HepG2 (cell line): Measurements from ENCODE around the gene MRRF. TPM values are rescaled to one million over a fixed set of nuclear protein-coding genes. Genes with fewer than 3 reads are reported as not detected.

Source experiments
- ATAC-seq: fragments of 200-7000 bp; cut with Tn5 transposase; 3 replicates; pipeline ENCODE4 v1.9.1; 2020; ENCODE audit warnings: mild to moderate bottlenecking, moderate library complexity
- BruUV-seq: library from RNA; stranded (reverse); fragments of 400-500 nt; replicated peaks from 2 replicates; lab custom pipeline; 2021; lab: Mats Ljungman, UMichigan
- CTCF ChIA-PET: fragments of 300-600 bp; formaldehyde crosslinking; extraction: SDS; loops from one replicate; lab custom pipeline; 2021; ENCODE audit warnings: low total read pairs, inconsistent platforms, low intra/inter-chr PET ratio; lab: Yijun Ruan, JAX
- POLR2A ChIA-PET: fragments of 350-600 bp; sonication (Branson Sonifier 250); formaldehyde crosslinking; loops from one replicate; lab custom pipeline; 2020; ENCODE audit warnings: antibody characterized with exemption, inconsistent platforms; lab: Yijun Ruan, JAX
- DNase-seq: peaks from one replicate; pipeline ENCODE4 v3.0.0-alpha.2; 2015; ENCODE audit warnings: low spot score
- FAIRE-seq: peaks from 3 replicates; lab custom pipeline; 2011; peaks lifted over from hg19 to GRCh38; lab: Jason Lieb, UNC
- H2AFZ ChIP-seq: one replicate; pipeline ENCODE4 v1.6.1; 2011; ENCODE audit warnings: low read length, inconsistent platforms
- H3K27ac ChIP-seq: fragments of 300-600 bp; 3 replicates; pipeline ENCODE4 v1.8.0; 2011; ENCODE audit warnings: mixed run types, mild to moderate bottlenecking, mixed read lengths, low read length, inconsistent platforms; ENCODE audit not compliant: insufficient read depth; ENCODE audit errors: extremely low read length
- H3K27me3 ChIP-seq, 2 experiments: fragments of 200-600 bp in 1 of 2; 2 replicates in 1 of 2; 3 replicates in 1 of 2; pipeline versions ENCODE4 v1.6.0 to v1.8.0; 2011; ENCODE audit warnings: low read length in 2 of 2, mild to moderate bottlenecking in 2 of 2, moderate library complexity in 2 of 2, inconsistent platforms in 1 of 2; ENCODE audit not compliant: insufficient read depth in 2 of 2, control insufficient read depth in 1 of 2
- H3K36me3 ChIP-seq, 2 experiments: fragments of 200-600 bp in 1 of 2; replicated peaks in 1 of 2; 2 replicates in 1 of 2; 3 replicates in 1 of 2; pipeline versions ENCODE4 v1.5.1 to v1.8.0; 2011; ENCODE audit warnings: low read length in 2 of 2, inconsistent platforms in 1 of 2; ENCODE audit not compliant: insufficient read depth in 2 of 2, control insufficient read depth in 1 of 2
- H3K4me1 ChIP-seq: 2 replicates; pipeline ENCODE4 v1.5.1; 2012; ENCODE audit warnings: low read length, inconsistent platforms; ENCODE audit not compliant: insufficient read depth
- H3K4me2 ChIP-seq: 2 replicates; pipeline ENCODE4 v1.6.0; 2011; ENCODE audit warnings: low read depth, low read length, inconsistent platforms
- H3K4me3 ChIP-seq, 3 experiments: fragments of 200-600 bp in 1 of 3; sonication (generic), shearing (Covaris generic) in 1 of 3; replicated peaks in 1 of 3; 2 replicates each; pipeline ENCODE4 v1.5.1; 2011 to 2016; ENCODE audit warnings: low read length in 3 of 3, inconsistent platforms in 2 of 3, low read depth in 2 of 3, mild to moderate bottlenecking in 2 of 3, control low read depth in 1 of 3, mixed read lengths in 1 of 3; ENCODE audit not compliant: insufficient read depth in 1 of 3
- H3K79me2 ChIP-seq: one replicate; pipeline ENCODE4 v1.6.1; 2011; ENCODE audit warnings: low read length, inconsistent platforms; ENCODE audit not compliant: insufficient read depth
- H3K9ac ChIP-seq: 2 replicates; pipeline ENCODE4 v1.6.0; 2011; ENCODE audit warnings: mild to moderate bottlenecking, low read depth, low read length, inconsistent platforms; ENCODE audit not compliant: insufficient read depth
- H3K9me3 ChIP-seq: 2 replicates; pipeline ENCODE4 v1.5.1; 2012; ENCODE audit warnings: mild to moderate bottlenecking, low read length
- H4K20me1 ChIP-seq: 2 replicates; pipeline ENCODE4 v1.6.0; 2011; ENCODE audit warnings: inconsistent platforms, mild to moderate bottlenecking, low read length, moderate library complexity; ENCODE audit not compliant: insufficient read depth
- FOXA1 ChIP-seq, 2 experiments: fragments of 450-650 bp in 1 of 2; sonication (generic) in 1 of 2; formaldehyde crosslinking in 1 of 2; IDR thresholded peaks; 2 replicates each; pipeline versions ENCODE4 v1.4.0 to v1.6.1; 2016 to 2020; ENCODE audit warnings: missing genetic modification reagents in 1 of 2
- GABPA ChIP-seq, 2 experiments: IDR thresholded peaks; 2 replicates each; pipeline ENCODE4 v1.6.1; 2011 to 2016; ENCODE audit warnings: low read depth in 2 of 2, low read length in 1 of 2, missing biosample characterization in 1 of 2, missing genetic modification characterization in 1 of 2
- HDAC2 ChIP-seq: sonication (generic); formaldehyde crosslinking; IDR thresholded peaks from 2 replicates; pipeline ENCODE4 v1.4.0; 2020; ENCODE audit warnings: missing genetic modification reagents
- ISL2 ChIP-seq: sonication (generic); formaldehyde crosslinking; IDR thresholded peaks from 2 replicates; pipeline ENCODE4 v1.5.0; 2020; ENCODE audit warnings: missing genetic modification reagents
- KAT2B ChIP-seq: fragments of 150-350 bp; IDR thresholded peaks from 2 replicates; pipeline ENCODE4 v1.6.1; 2014; ENCODE audit warnings: low read depth, low read length, borderline replicate concordance
- MLX ChIP-seq: IDR thresholded peaks from 2 replicates; pipeline ENCODE4 v1.6.1; 2016
- MYC ChIP-seq: sonication (generic); formaldehyde crosslinking; IDR thresholded peaks from 2 replicates; pipeline ENCODE4 v1.9.0; 2021; ENCODE audit warnings: missing genetic modification reagents, borderline replicate concordance
- PHF20 ChIP-seq: sonication (generic); formaldehyde crosslinking; IDR thresholded peaks from 2 replicates; pipeline ENCODE4 v1.5.0; 2020; ENCODE audit warnings: mild to moderate bottlenecking, missing genetic modification reagents
- RAD51 ChIP-seq: fragments of 450-650 bp; IDR thresholded peaks from 2 replicates; pipeline ENCODE4 v1.6.1; 2016; ENCODE audit warnings: borderline replicate concordance
- SNAI1 ChIP-seq: sonication (generic); formaldehyde crosslinking; IDR thresholded peaks from 2 replicates; pipeline ENCODE4 v1.5.0; 2020; ENCODE audit warnings: mild to moderate bottlenecking, missing genetic modification reagents, borderline replicate concordance
- TCF7L2 ChIP-seq: IDR thresholded peaks from 2 replicates; pipeline ENCODE4 v1.6.1; 2011; ENCODE audit warnings: mild to moderate bottlenecking, low read depth, low read length, moderate library complexity
- ZNF234 ChIP-seq: sonication (generic); formaldehyde crosslinking; conservative IDR thresholded peaks from 2 replicates; pipeline ENCODE4 v1.5.1; 2020; ENCODE audit warnings: mild to moderate bottlenecking, missing genetic modification reagents
- ZNF652 ChIP-seq: IDR thresholded peaks from 2 replicates; pipeline ENCODE4 v1.6.1; 2016; ENCODE audit warnings: low read depth, borderline replicate concordance
- ZNF691 ChIP-seq: sonication (generic); formaldehyde crosslinking; IDR thresholded peaks from 2 replicates; pipeline ENCODE4 v1.4.0; 2020; ENCODE audit warnings: missing genetic modification reagents, low read depth, mild to moderate bottlenecking, borderline replicate concordance
- ZSCAN21 ChIP-seq: sonication (generic); formaldehyde crosslinking; IDR thresholded peaks from 2 replicates; pipeline ENCODE4 v1.8.0; 2022; ENCODE audit warnings: mild to moderate bottlenecking, missing genetic modification reagents, moderate library complexity, borderline replicate concordance
- WGBS: methylation state at CpG from one replicate; pipeline ENCODE4 v1.1.6; 2017; ENCODE audit warnings: low lambda C conversion rate; 5-methylcytosine and 5-hydroxymethylcytosine counted together
- in situ Hi-C: cut with HindIII; loops from 2 replicates; pipeline ENCODE4 v1.10.0; 2017; ENCODE audit warnings: low pct_unique_long_range_greater_than_20kb; ENCODE audit not compliant: extremely low pct_ligation_motif_present
- intact Hi-C: fragments of 100-400 bp; cut with micrococcal nuclease; formaldehyde crosslinking; loops from one replicate; pipeline ENCODE4 v1.10.0; 2022; ENCODE audit not compliant: unreplicated experiment
- polyA plus RNA-seq, 8 experiments: library from polyadenylated mRNA; depleted of rRNA in 3 of 8; stranded (reverse) in 7 of 8; unstranded in 1 of 8; fragments of >200 nt; fragmentation: Illumina TruSeq in 4 of 8; extraction: Trizol in 4 of 8; gene quantifications; 2 replicates each; pipeline versions ENCODE4 v1.2.1 to v1.2.3, GENCODE V29; 2011 to 2016; ENCODE audit warnings: low read depth in 4 of 8, missing spikeins in 1 of 8, mixed read lengths in 1 of 8; ENCODE audit not compliant: insufficient read depth in 1 of 8
- total RNA-seq, 5 experiments: library from RNA; depleted of rRNA; stranded (reverse); fragments of >200 nt; fragmentation: Illumina TruSeq; extraction: Trizol; gene quantifications; 2 replicates each; pipeline ENCODE4 v1.2.3, GENCODE V29; 2016; ENCODE audit warnings: low read depth in 1 of 5
- TF ChIP-seq, protein P1 (sequence below): IDR thresholded peaks from 2 replicates; pipeline ENCODE4 v1.6.1; 2016
- TF ChIP-seq, protein P2 (sequence below), 2 experiments: sonication (generic) in 1 of 2; formaldehyde crosslinking in 1 of 2; IDR thresholded peaks; 2 replicates each; pipeline versions ENCODE4 v1.5.1 to v1.6.1; 2011 to 2020; ENCODE audit warnings: borderline replicate concordance in 1 of 2, low read depth in 1 of 2, low read length in 1 of 2, mild to moderate bottlenecking in 1 of 2, missing genetic modification reagents in 1 of 2, moderate library complexity in 1 of 2

MRRF gene
- total and polyA plus RNA-seq, 2 of the 13 experiments (the other 11 are each of a cell fraction or from before 2014, with no cell fraction given): 37.3 to 44.3 TPM

- no peaks in the 10 kb centered on the region; a peak in 1 of 5 replicates for H3K27me3 ChIP-seq
- FAIRE-seq (peak; percentile 60), ATAC-seq (peak; percentile 77), DNase-seq (peak; percentile 79)
- H4K20me1 ChIP-seq: no peaks in the 10 kb centered on the region
- BruUV-seq: TSS peak; percentile 77
- peaks cover 44% of the 10 kb centered on the region for H3K4me1 ChIP-seq
- CTCF ChIA-PET: interaction anchor here (1.8 kb wide), 1 partner anchor 140 kb away, joined by 7 read pairs; no protein-coding TSS in a partner anchor
- H3K27ac ChIP-seq: peak overlapping the region; percentile 84
- H3K4me3 ChIP-seq: peak overlapping the region; percentile 69 to 83 (median 75)
- peak overlapping the region; percentile 83 for H3K9ac ChIP-seq
- POLR2A ChIA-PET: interaction anchor here (1.0 to 2.1 kb wide), 14 partner anchors 11 to 675 kb away, joined by 3 to 16 read pairs (median 4); partner anchors contain the start of genes RABGAP1 and ZBTB26
- H3K4me2 ChIP-seq: peak overlapping the region; percentile 91
- in situ Hi-C loops (no loop called here), intact Hi-C loops (loop anchor here (5.0 kb wide), 1 partner anchor 82 kb away; no protein-coding TSS in a partner anchor)
- WGBS: 5% methylated on average over 16 of the region's 17 CpGs
- 0 out of 5 replicates have a peak, but pooled peaks cover 0 to 1% of the 10 kb centered on the region in 2 experiments for H3K36me3 ChIP-seq
- H2AFZ ChIP-seq: peak overlapping the region; percentile 70
- no peaks in the 10 kb centered on the region for H3K9me3 ChIP-seq
- H3K79me2 ChIP-seq: peaks cover 46% of the 10 kb centered on the region
- peak; percentile 53; the same call in 1 of the 2 replicates for TF ChIP-seq PHF20 (CRISPR knock-in tag)
- no peak for TF ChIP-seq ISL2 (CRISPR knock-in tag)
- peak; percentile 46; the same call in 1 of the 2 replicates for TF ChIP-seq RAD51
- 0 out of 2 replicates have a peak, but pooled peaks have one; percentile 11 for TF ChIP-seq MLX (CRISPR knock-in tag)
- 0 out of 2 replicates have a peak, but pooled peaks have one; percentile 2 for TF ChIP-seq SNAI1 (CRISPR knock-in tag)
- TF ChIP-seq ZSCAN21 (CRISPR knock-in tag): no peak
- TF ChIP-seq TCF7L2: no peak
- TF ChIP-seq ZNF234 (CRISPR knock-in tag): no peak
- TF ChIP-seq, protein P1, sequence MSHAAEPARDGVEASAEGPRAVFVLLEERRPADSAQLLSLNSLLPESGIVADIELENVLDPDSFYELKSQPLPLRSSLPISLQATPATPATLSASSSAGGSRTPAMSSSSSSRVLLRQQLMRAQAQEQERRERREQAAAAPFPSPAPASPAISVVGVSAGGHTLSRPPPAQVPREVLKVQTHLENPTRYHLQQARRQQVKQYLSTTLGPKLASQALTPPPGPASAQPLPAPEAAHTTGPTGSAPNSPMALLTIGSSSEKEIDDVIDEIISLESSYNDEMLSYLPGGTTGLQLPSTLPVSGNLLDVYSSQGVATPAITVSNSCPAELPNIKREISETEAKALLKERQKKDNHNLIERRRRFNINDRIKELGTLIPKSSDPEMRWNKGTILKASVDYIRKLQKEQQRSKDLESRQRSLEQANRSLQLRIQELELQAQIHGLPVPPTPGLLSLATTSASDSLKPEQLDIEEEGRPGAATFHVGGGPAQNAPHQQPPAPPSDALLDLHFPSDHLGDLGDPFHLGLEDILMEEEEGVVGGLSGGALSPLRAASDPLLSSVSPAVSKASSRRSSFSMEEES: 0 out of 2 replicates have a peak, but pooled peaks have one; percentile 23
- TF ChIP-seq HDAC2 (CRISPR knock-in tag): 0 out of 2 replicates have a peak, but pooled peaks have one; percentile 9
- TF ChIP-seq GABPA (IDR thresholded peaks at IDR 0.05; ENCODE audit: low read depth, low read length): no peak
- TF ChIP-seq GABPA (CRISPR knock-in tag; IDR thresholded peaks at IDR 0.05; ENCODE audit: low read depth): peak; percentile 77
- TF ChIP-seq ZNF652 (CRISPR knock-in tag): 0 out of 2 replicates have a peak, but pooled peaks have one; percentile 8
- TF ChIP-seq, protein P2, sequence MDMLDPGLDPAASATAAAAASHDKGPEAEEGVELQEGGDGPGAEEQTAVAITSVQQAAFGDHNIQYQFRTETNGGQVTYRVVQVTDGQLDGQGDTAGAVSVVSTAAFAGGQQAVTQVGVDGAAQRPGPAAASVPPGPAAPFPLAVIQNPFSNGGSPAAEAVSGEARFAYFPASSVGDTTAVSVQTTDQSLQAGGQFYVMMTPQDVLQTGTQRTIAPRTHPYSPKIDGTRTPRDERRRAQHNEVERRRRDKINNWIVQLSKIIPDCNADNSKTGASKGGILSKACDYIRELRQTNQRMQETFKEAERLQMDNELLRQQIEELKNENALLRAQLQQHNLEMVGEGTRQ (IDR thresholded peaks at IDR 0.05; ENCODE audit: low read depth, low read length): peak; percentile 78
- TF ChIP-seq, protein P2 (CRISPR knock-in tag; IDR thresholded peaks at IDR 0.05; ENCODE audit: borderline replicate concordance): peak; percentile 86; the same call in 1 of the 2 replicates
- no peak for TF ChIP-seq ZNF691 (CRISPR knock-in tag)
- no peak for TF ChIP-seq FOXA1 (IDR thresholded peaks at IDR 0.05)
- peak; percentile 29; the same call in 1 of the 2 replicates for TF ChIP-seq FOXA1 (CRISPR knock-in tag; IDR thresholded peaks at IDR 0.05)
- TF ChIP-seq MYC (CRISPR knock-in tag): no peak
- no peak for TF ChIP-seq KAT2B
These were observed 650 bp downstream of the MRRF start for GRCh38 chr9:122265149-122265915.
